HepG2 (cell line): ENCODE data around the gene PYGB. TPM values are rescaled to one million over a fixed set of nuclear protein-coding genes. Genes with fewer than 3 reads are reported as not detected.

Experiments
- AFF4 ChIP-seq: sonication (generic); formaldehyde crosslinking; IDR thresholded peaks from 2 replicates; pipeline ENCODE4 v1.4.0; 2020; ENCODE audit warnings: missing genetic modification reagents
- ARID3A ChIP-seq: IDR thresholded peaks from 2 replicates; pipeline ENCODE4 v1.6.1; 2012; ENCODE audit warnings: low read depth, low read length, improper control_type of control experiment
- ATF7-NPFF ChIP-seq: sonication (generic); formaldehyde crosslinking; IDR thresholded peaks from 2 replicates; pipeline ENCODE4 v1.8.1; 2023; ENCODE audit warnings: mild to moderate bottlenecking, low read depth, missing genetic modification reagents, moderate library complexity
- BHLHE40 ChIP-seq: IDR thresholded peaks from 2 replicates; pipeline ENCODE4 v1.6.1; 2011; ENCODE audit warnings: low read length, improper control_type of control experiment
- CBX2 ChIP-seq, 2 experiments: fragments of 200-600 bp in 1 of 2; sonication (generic); formaldehyde crosslinking in 1 of 2; IDR thresholded peaks; 2 replicates each; pipeline versions ENCODE4 v1.7.0 to v1.8.1; 2018 to 2022; ENCODE audit warnings: low read depth in 2 of 2, low read length in 1 of 2, mild to moderate bottlenecking in 1 of 2, missing genetic modification reagents in 1 of 2
- HDAC1 ChIP-seq: sonication (generic); formaldehyde crosslinking; IDR thresholded peaks from 2 replicates; pipeline ENCODE4 v1.5.1; 2020; ENCODE audit warnings: mild to moderate bottlenecking, missing genetic modification reagents
- HHEX ChIP-seq: IDR thresholded peaks from 2 replicates; pipeline ENCODE4 v1.6.1; 2016; ENCODE audit warnings: control low read depth
- HNRNPK ChIP-seq: fragments of 200-400 bp; formaldehyde crosslinking; IDR thresholded peaks from 2 replicates; pipeline ENCODE4 v1.6.1; 2018; ENCODE audit warnings: low read length, low read depth, moderate library complexity, mild to moderate bottlenecking; ENCODE audit not compliant: poor library complexity, severe bottlenecking
- MAX ChIP-seq: IDR thresholded peaks from 2 replicates; pipeline ENCODE4 v1.6.1; 2012; ENCODE audit warnings: inconsistent platforms
- MIXL1 ChIP-seq: IDR thresholded peaks from 2 replicates; pipeline ENCODE4 v1.6.1; 2016
- NAIF1 ChIP-seq: sonication (generic); formaldehyde crosslinking; IDR thresholded peaks from 2 replicates; pipeline ENCODE4 v1.5.0; 2020; ENCODE audit warnings: mild to moderate bottlenecking, missing genetic modification reagents, borderline replicate concordance
- NFE2L2 ChIP-seq: fragments of 150-350 bp; IDR thresholded peaks from 2 replicates; pipeline ENCODE4 v1.6.1; 2014; ENCODE audit warnings: low read length
- NFKBIZ ChIP-seq: IDR thresholded peaks from 2 replicates; pipeline ENCODE4 v1.6.1; 2018; ENCODE audit warnings: missing genetic modification reagents, missing compliant biosample characterization
- TBL1XR1 ChIP-seq: fragments of 150-350 bp; IDR thresholded peaks from 2 replicates; pipeline ENCODE4 v1.6.1; 2014; ENCODE audit warnings: borderline replicate concordance, low read length; ENCODE audit not compliant: partially characterized antibody
- ZBTB34 ChIP-seq: sonication (generic); formaldehyde crosslinking; IDR thresholded peaks from 2 replicates; pipeline ENCODE4 v1.8.0; 2022; ENCODE audit warnings: mild to moderate bottlenecking, missing genetic modification reagents
- ZNF205 ChIP-seq: IDR thresholded peaks from 2 replicates; pipeline ENCODE4 v1.6.1; 2018; ENCODE audit warnings: missing biosample characterization, missing genetic modification reagents
- ZNF224 ChIP-seq: sonication (generic); formaldehyde crosslinking; IDR thresholded peaks from 2 replicates; pipeline ENCODE4 v1.5.0; 2020; ENCODE audit warnings: mild to moderate bottlenecking, missing genetic modification reagents
- ZNF496 ChIP-seq: sonication (generic); formaldehyde crosslinking; IDR thresholded peaks from 2 replicates; pipeline ENCODE4 v1.8.1; 2023; ENCODE audit warnings: mild to moderate bottlenecking, moderate library complexity, missing genetic modification reagents; ENCODE audit not compliant: insufficient replicate concordance
- ZNF607 ChIP-seq: sonication (generic); formaldehyde crosslinking; IDR thresholded peaks from 2 replicates; pipeline ENCODE4 v1.5.1; 2020; ENCODE audit warnings: missing genetic modification reagents, mild to moderate bottlenecking, borderline replicate concordance
- ZNF703 ChIP-seq: sonication (generic); formaldehyde crosslinking; IDR thresholded peaks from 2 replicates; pipeline ENCODE4 v1.5.1; 2020; ENCODE audit warnings: missing genetic modification reagents, mild to moderate bottlenecking, moderate library complexity, borderline replicate concordance
- ZNF781 ChIP-seq: sonication (generic); formaldehyde crosslinking; IDR thresholded peaks from 2 replicates; pipeline ENCODE4 v1.5.1; 2020; ENCODE audit warnings: borderline replicate concordance, mild to moderate bottlenecking, missing genetic modification reagents; ENCODE audit errors: not compliant biosample characterization
- polyA plus RNA-seq, 8 experiments: library from polyadenylated mRNA; depleted of rRNA in 3 of 8; stranded (reverse) in 7 of 8; unstranded in 1 of 8; fragments of >200 nt; fragmentation: Illumina TruSeq in 4 of 8; extraction: Trizol in 4 of 8; gene quantifications; 2 replicates each; pipeline versions ENCODE4 v1.2.1 to v1.2.3, GENCODE V29; 2011 to 2016; ENCODE audit warnings: low read depth in 4 of 8, missing spikeins in 1 of 8, mixed read lengths in 1 of 8; ENCODE audit not compliant: insufficient read depth in 1 of 8
- total RNA-seq, 5 experiments: library from RNA; depleted of rRNA; stranded (reverse); fragments of >200 nt; fragmentation: Illumina TruSeq; extraction: Trizol; gene quantifications; 2 replicates each; pipeline ENCODE4 v1.2.3, GENCODE V29; 2016; ENCODE audit warnings: low read depth in 1 of 5

PYGB gene
- total and polyA plus RNA-seq, 2 of the 13 experiments (the other 11 are each of a cell fraction or from before 2014, with no cell fraction given), result 24.2 to 86.3 TPM

GRCh38 chr20:25310268-25310920 lies 62.5 kb downstream of the PYGB start (continued):
- TF ChIP-seq AFF4 (CRISPR knock-in tag) (no peak), ZBTB34 (CRISPR knock-in tag) (no peak; the same call in 1 of the 2 replicates), ZNF205 (CRISPR knock-in tag) (peak; percentile 93), ZNF781 (CRISPR knock-in tag) (no peak), ZNF496 (no peak), MAX (peak; percentile 54; the same call in 1 of the 2 replicates), HHEX (CRISPR knock-in tag) (peak; percentile 55; the same call in 1 of the 2 replicates), ATF7-NPFF (CRISPR knock-in tag) (no peak), NFKBIZ (CRISPR knock-in tag) (peak; percentile 91), ZNF703 (CRISPR knock-in tag) (no peak), NAIF1 (CRISPR knock-in tag) (no peak), HNRNPK (no peak), ZNF607 (CRISPR knock-in tag) (no peak), MIXL1 (CRISPR knock-in tag) (peak; percentile 96), HDAC1 (CRISPR knock-in tag) (peak; percentile 39), ARID3A (peak; percentile 72; the same call in 1 of the 2 replicates), NFE2L2 (peak; percentile 19; the same call in 1 of the 2 replicates), BHLHE40 (peak; percentile 57; the same call in 1 of the 2 replicates), ZNF224 (no peak), TBL1XR1 (no peak), CBX2 (IDR thresholded peaks at IDR 0.05; ENCODE audit: low read depth, low read length) (no peak), CBX2 (CRISPR knock-in tag; IDR thresholded peaks at IDR 0.05; ENCODE audit: low read depth) (no peak)
